Left renal cortex interstitium (tissue), 4 donors: Measurements from ENCODE around the gene AGTRAP. TPM values are rescaled to one million over a fixed set of nuclear protein-coding genes. Genes with fewer than 3 reads are reported as not detected.

Experiments
- DNase-seq, 4 donors: peaks; one replicate each; pipeline ENCODE4 v3.0.0-alpha.2; 2013; ENCODE audit warnings: low read depth in 4 of 4, low spot score in 2 of 4, missing footprints in 1 of 4
- polyA plus RNA-seq, 4 donors: library from polyadenylated mRNA; unstranded; fragments of 120-200 nt; gene quantifications; one replicate each; pipeline ENCODE4 v1.2.1, GENCODE V29; 2013; ENCODE audit not compliant: insufficient read length in 4 of 4

AGTRAP gene
- polyA plus RNA-seq, 4 donors: 38.9 to 51.9 (median 47.9) TPM

- no peak for DNase-seq
These were observed 5.5 kb upstream of the AGTRAP start for GRCh38 chr1:11730429-11730891.

GRCh38 chr1:11731691-11732283 lies 4.1 kb upstream of the AGTRAP start:
- no peak for DNase-seq

DNA sequence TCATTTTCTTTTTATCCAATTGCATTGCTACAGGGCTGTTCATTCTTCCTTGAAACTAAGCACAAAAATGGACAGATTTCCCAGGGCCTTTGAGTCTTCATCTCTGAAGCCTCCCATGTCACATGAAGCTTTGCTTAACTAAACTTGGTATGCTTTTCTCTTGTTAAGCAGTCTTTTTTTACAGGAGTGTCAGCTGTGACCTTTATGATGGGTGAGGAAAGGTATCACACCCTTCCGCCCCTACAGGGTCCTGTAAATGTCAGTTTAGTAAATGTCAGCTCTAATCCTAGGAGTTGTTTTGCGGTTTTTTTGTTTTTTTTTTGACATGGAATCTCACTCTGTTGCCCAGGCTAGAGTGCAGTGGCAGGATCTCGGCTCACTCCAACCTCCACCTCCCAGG lies 2.6 kb upstream of the AGTRAP start:
- no peak for DNase-seq

DNA sequence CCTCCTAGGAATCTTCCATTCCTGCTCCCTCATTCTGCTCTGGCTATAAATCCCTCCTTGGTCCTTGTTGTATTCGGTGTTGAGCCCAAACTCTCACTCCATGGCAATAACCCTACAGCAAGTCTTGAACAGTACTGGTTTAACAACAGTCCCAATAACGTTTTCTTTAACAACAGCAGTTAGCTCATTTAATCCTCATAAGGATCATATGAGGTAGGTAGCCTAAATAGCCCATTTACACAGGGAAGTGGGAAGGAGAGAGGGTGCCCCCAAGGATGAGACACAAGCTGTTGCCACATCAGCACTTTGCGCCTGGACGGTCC lies 444 bp upstream of the AGTRAP start:
- DNase-seq: no peak

- no peak for DNase-seq
These were observed 1.1 kb downstream of the AGTRAP start for GRCh38 chr1:11736746-11737639.

- no peak for DNase-seq
These were observed 2.2 kb downstream of the AGTRAP start for GRCh38 chr1:11738096-11738495.

- DNase-seq: no peak
These were observed 2.8 kb downstream of the AGTRAP start for GRCh38 chr1:11738783-11739182.

DNA sequence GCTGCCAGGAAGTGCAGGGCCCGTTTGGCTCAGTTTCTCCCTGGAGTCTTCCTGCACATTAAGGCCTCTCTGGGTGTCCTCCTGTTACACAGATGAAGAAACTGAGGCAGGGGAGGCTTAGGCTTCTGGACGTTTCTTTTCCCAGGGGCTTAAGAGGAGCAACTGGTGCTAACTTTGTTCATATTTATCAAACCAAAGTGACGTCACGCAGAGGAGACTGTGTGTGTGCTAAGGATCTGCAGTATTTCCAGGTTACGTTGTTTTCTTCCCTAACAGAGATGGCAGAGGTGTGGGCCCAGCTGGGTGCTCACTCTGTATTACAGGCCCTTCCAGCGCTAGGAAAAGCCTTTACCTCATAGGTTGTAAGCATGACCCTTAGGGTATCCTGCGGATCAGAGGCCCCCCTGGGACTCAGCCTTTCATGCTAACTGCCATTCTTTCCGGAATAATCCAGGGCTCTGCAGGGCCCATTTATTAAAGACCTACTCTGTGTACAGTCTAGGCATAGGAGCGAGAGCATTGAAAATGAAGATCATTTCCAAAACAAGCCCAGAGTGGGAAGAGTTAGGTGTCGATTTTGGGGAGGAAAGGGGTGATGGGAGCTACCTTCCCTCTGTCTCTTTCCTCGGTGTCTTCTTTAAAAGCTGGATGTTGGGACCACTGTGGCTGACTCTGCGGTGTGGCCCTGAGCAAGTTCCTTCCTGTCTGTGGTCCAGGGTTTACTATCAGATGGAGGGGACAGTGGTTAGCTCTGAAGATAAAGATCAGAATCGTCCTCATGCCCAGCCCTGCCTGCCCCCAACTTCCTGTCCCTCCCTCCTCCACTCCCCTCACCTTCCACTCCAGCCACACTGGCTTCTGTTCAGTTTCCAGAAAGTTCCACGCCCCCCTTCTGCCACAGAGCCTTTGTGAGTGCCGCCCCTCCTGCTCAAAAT lies 4.6 kb downstream of the AGTRAP start:
- no peak for DNase-seq

- no peak for DNase-seq
These were observed 5.5 kb downstream of the AGTRAP start for GRCh38 chr1:11741482-11741881.

- DNase-seq: no peak
These were observed 6.1 kb downstream of the AGTRAP start for GRCh38 chr1:11741919-11742558.

DNA sequence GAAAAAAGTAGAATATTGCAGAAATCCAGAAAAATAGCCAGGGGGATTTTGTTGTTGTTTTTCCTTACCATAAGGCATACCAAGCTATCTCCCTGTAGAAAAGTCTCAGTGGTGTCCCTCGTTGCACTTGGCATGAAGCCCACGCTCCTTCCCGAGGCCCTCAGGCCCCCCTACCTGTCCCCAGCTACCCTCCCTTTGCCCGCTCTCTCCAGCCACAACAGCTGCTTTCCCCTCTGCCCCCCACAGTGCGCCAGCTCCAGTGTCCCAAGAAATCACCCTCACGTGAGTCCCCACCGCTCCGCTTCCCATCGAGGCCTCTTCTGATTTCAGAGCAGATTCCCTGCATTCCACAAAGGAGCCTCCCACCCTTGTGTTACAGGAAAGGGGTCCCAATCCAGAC lies 8.4 kb downstream of the AGTRAP start:
- DNase-seq: no peak

GRCh38 chr1:11746092-11746491 lies 10.2 kb downstream of the AGTRAP start:
- DNase-seq: no peak

DNA sequence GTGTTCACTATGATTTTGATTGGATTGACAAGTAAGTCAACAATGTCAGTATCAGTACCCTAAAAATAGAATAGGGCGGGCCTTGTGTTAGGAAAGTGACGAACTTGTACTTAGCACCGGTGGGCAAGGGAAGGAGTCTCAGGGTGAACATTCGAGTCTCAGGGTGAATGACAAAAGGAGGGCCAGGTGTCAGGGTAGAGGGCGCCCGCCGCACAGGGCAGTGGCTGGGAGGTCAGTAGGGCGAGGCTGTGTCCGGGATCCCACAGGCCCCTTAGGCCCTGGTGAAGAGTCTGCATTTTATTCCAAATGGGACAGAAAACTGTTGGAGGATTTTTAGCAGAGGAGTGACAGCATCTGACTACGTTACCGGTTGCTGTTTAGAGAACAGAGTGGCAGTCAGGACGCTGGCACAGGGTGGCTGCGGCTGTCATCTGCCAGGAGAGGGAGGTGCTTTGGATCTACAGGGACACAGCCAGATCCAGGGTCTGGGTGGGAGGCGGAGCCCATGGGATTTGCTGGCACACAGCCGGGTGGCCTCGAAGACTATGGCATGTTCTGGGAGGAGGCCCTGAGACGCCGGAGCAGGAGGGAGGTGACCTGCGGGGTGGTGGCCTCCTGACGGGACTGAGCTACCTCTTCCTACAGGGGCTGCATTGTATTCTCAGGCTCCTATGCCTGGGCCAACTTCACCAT lies 11.0 kb downstream of the AGTRAP start:
- no peak for DNase-seq

- DNase-seq: no peak
These were observed 12.6 kb downstream of the AGTRAP start for GRCh38 chr1:11748294-11749202.

DNA sequence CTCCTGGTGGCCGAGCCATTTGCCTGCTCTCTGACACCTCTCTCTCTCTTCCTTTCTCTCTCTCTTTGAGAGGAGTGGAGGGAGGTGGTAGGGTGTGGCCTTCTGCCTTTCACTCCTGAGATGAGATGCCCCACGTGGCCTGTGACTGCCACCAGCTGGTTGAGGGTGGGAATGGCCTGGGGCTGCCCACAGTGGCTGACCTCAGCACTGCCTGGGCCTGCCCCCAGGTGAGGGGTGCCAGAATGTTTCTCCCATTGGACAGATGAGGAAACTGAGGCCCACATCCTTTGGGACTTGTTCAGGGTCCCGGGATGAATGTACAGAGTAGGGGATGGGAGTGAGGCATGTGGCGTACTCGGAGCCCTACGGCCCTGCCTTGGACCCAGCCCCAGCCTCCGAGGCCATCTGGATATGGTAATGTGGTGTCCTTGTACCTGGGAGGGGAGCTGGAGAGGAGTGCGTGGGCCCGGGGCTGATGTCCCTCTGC lies 13.3 kb downstream of the AGTRAP start:
- DNase-seq: no peak

DNA sequence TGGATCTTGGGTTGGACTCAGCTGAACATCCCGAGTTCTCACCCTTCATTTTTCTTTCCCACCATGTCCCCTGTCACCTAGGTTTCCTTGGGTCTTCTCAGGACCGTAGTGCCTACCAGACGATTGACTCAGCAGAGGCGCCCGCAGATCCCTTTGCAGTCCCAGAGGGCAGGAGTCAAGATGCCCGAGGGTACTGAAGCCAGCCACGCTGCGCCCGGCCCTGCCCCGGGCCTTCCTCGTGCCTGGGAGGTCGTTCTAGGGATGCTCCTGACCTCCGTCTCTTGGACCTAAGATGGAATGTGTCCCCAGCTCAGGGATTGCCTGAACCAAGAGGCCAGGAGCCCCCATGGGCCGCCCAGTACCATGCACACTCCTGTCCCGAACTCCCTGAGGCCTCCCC lies 14.1 kb downstream of the AGTRAP start:
- no peak for DNase-seq

- no peak for DNase-seq
These were observed 15.2 kb downstream of the AGTRAP start for GRCh38 chr1:11751087-11751486.

- no peak for DNase-seq
These were observed 16.6 kb downstream of the AGTRAP start for GRCh38 chr1:11752359-11753088.
